ENCODE measurements around the gene LNP1. TPM values are rescaled to one million over a fixed set of nuclear protein-coding genes. Genes with fewer than 3 reads are reported as not detected.

LNP1 gene
- total and polyA plus RNA-seq, 9 of the 15 experiments (the other 6 are each of a cell fraction or from before 2014, with no cell fraction given), result 1.9 to 5.2 (median 4.5) TPM

DNA sequence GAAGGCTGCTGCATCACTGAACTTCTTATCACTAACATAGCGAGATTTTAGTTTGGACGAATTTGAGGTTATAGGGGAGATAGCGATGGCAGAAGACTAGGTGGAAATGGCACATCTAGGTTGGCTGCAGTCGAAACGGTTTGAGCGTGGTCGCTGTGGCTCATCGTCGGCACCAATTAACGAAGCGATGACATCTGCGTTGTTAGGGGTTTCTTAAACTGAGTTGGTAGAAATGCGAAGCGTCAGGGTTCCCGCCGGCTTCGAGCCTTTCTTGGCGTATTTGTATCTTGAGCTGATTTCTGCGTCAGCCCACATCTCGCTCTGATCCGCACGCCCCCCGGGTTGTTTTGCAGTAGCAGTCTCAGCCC is 319 bp downstream of the LNP1 start (continued):
- TF ChIP-seq, protein P1, sequence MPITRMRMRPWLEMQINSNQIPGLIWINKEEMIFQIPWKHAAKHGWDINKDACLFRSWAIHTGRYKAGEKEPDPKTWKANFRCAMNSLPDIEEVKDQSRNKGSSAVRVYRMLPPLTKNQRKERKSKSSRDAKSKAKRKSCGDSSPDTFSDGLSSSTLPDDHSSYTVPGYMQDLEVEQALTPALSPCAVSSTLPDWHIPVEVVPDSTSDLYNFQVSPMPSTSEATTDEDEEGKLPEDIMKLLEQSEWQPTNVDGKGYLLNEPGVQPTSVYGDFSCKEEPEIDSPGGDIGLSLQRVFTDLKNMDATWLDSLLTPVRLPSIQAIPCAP (CRISPR knock-in tag; IDR thresholded peaks at IDR 0.05; ENCODE audit: borderline replicate concordance), result no peak
- TF ChIP-seq NR2C1 (IDR thresholded peaks at IDR 0.05) (no peak), NR2C1 (tag; IDR thresholded peaks at IDR 0.05) (no peak), GTF2E2 (tag; IDR thresholded peaks at IDR 0.05) (no peak), HDAC3 (IDR thresholded peaks at IDR 0.05; ENCODE audit: borderline replicate concordance, partially characterized antibody) (no peak), GTF2A2 (tag; IDR thresholded peaks at IDR 0.05) (no peak), RFX7 (CRISPR knock-in tag; IDR thresholded peaks at IDR 0.05) (no peak), CHCHD3 (CRISPR knock-in tag; IDR thresholded peaks at IDR 0.05) (no peak), ETV1 (tag; conservative IDR thresholded peaks at IDR 0.05; ENCODE audit: low read depth) (no peak), NR1H2 (CRISPR knock-in tag; IDR thresholded peaks at IDR 0.05) (no peak), ELK3 (CRISPR knock-in tag; IDR thresholded peaks at IDR 0.05) (no peak), ZNF695 (CRISPR knock-in tag; IDR thresholded peaks at IDR 0.05) (no peak), ZNF384 (IDR thresholded peaks at IDR 0.05; ENCODE audit: low read depth, low read length) (no peak), KLF16 (IDR thresholded peaks at IDR 0.05) (no peak), SAFB (IDR thresholded peaks at IDR 0.05; ENCODE audit: borderline replicate concordance, low read depth, low read length) (no peak), CREB3 (tag; conservative IDR thresholded peaks at IDR 0.05; ENCODE audit: low read depth) (no peak), CCNT2 (IDR thresholded peaks at IDR 0.05; ENCODE audit: borderline replicate concordance, extremely low read depth, insufficient read length, low read depth, low read length) (no peak), MAFG (tag; conservative IDR thresholded peaks at IDR 0.05) (no peak), TFAM (CRISPR knock-in tag; conservative IDR thresholded peaks at IDR 0.05) (no peak), VEZF1 (CRISPR knock-in tag; IDR thresholded peaks at IDR 0.05) (no peak), KLF13 (tag; IDR thresholded peaks at IDR 0.05; ENCODE audit: borderline replicate concordance, low read depth) (no peak), MYNN (IDR thresholded peaks at IDR 0.05) (no peak), MYNN (CRISPR knock-in tag; IDR thresholded peaks at IDR 0.05) (no peak), L3MBTL2 (IDR thresholded peaks at IDR 0.05) (peak; percentile 24; the same call in 1 of the 2 replicates), ZBTB17 (CRISPR knock-in tag; IDR thresholded peaks at IDR 0.05) (no peak), ZBTB8A (IDR thresholded peaks at IDR 0.05; ENCODE audit: partially characterized antibody) (no peak)

All from K562 (cell line).